HG03520 (cell line): ENCODE measurements around the gene B4GALT2.

Source experiments
- ATAC-seq: cut with Tn5 transposase; IDR thresholded peaks from one replicate; pipeline ENCODE4 v1.9.1; 2021; ENCODE audit warnings: mild to moderate bottlenecking, moderate library complexity; ENCODE audit not compliant: unreplicated experiment

Gene B4GALT2

DNA sequence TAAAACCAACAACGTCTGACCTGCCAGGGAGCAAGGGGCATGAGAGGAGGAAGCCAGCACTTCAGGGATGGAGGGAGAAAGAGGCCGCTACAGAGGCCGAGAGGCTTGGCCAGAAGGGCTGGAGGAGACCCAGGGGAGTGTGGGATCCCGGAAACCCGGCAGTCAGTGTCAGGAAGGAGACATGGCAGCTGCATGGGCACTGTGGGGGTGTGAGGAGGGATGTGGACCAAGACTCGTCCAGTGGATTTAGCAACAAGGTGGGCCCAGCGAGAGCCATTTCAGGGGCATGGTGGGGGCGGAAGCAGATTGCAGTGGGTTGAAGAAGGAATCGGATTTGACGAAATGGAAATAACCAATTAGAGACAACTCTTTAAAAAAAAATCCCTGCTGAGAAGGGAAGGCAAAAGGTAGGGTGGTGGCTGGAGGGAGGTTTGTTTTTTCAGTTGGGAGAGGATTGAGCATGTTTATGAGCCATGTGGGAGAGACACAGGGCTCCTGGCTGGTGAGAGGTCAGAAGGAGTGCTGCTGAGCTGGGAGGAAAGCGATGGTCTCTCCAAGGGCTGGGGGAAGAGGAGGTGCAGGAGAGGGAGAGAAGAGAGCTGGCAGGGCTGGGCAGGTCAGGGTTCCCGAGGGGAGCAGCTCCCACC lies 4.4 kb downstream of the B4GALT2 start:
- no peak for ATAC-seq

DNA sequence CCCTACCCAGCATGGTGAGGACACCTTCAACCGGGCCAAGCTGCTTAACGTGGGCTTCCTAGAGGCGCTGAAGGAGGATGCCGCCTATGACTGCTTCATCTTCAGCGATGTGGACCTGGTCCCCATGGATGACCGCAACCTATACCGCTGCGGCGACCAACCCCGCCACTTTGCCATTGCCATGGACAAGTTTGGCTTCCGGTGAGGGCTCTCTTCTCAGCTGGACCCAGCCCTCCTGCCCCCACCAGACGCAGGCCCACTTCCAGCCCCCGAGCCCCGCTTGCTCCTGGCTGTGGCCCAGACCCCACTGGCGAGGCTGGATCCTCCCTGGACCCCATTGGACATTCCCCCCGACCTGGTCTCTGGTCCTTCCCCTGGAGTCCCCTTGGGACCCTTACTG lies 5.8 kb downstream of the B4GALT2 start:
- ATAC-seq = no peak

GRCh38 chr1:43985984-43986595 lies 7.1 kb downstream of the B4GALT2 start:
- ATAC-seq = no peak

- ATAC-seq = no peak
Observed at GRCh38 chr1:43986712-43987111, 7.7 kb downstream of the B4GALT2 start.

- ATAC-seq = no peak
Observed at GRCh38 chr1:43987159-43987902, 8.3 kb downstream of the B4GALT2 start.

GRCh38 chr1:43990271-43991199 lies 11.5 kb downstream of the B4GALT2 start:
- no peak for ATAC-seq

DNA sequence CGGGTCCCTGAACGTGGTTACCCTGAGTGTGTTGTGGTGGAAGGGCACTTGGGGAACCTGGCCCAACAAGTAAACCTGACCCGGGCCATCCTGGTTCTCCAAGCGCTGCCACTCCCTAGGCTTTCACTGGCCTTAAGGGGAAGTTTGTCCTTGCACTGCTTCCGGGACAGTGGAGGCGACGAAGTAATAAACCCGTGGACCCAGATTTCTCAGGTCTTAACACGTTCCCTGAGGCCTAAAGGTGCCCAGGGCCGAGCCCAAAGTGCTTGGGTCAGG lies 12.1 kb downstream of the B4GALT2 start:
- ATAC-seq = no peak

- peak; percentile 76 for ATAC-seq
Observed at GRCh38 chr1:43991476-43992231, 12.6 kb downstream of the B4GALT2 start, which contains the start of gene CCDC24. CCDC24 (plus strand) TSS chr1:43991599; CDS start chr1:43991879, 280 bp downstream.

GRCh38 chr1:43992232-43992995 lies 13.4 kb downstream of the B4GALT2 start:
- no peak for ATAC-seq

GRCh38 chr1:43993206-43993914 lies 14.3 kb downstream of the B4GALT2 start:
- no peak for ATAC-seq

- no peak for ATAC-seq
Observed at GRCh38 chr1:43994071-43994470, 15.1 kb downstream of the B4GALT2 start.

- no peak for ATAC-seq
Observed at GRCh38 chr1:43994794-43995790, 16.1 kb downstream of the B4GALT2 start.

DNA sequence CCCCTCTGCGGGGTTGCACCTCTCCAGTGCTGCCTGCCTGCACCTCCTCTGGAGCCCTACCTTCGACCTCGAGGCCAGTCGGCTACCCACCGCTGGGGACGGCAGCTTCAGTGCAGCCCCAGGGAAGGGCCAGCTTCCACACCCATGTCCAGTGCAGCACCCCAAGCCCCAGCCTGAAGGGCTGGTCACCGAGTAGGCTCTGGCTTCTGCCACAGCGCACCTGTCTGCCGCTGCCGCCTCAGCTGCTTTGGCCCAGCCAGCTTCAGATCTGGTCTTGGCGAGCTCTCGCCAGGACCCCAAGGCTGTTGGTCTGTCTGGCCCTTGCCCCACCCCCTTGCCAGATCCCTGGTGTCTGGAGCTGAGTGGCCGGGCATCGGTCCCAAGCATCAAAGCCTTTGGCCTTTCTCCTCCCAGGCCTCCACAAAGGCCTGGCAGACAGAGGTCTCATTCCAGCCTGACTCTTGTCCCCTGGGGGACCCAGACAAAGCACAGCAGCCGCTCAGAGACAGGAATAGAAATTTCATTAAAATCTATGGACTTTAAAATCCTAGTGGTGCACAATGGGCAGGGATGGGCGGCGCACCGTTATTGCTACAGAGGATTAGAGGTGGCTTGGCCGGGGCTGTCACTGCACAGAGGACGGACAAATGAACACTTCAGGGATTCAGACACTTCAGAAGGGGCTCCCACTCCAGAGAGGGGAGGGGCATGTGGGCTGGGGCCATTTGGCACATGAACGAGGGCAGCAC lies 17.1 kb downstream of the B4GALT2 start:
- ATAC-seq = no peak

- no peak for ATAC-seq
Observed at GRCh38 chr1:43996733-43997115, 17.7 kb downstream of the B4GALT2 start.

DNA sequence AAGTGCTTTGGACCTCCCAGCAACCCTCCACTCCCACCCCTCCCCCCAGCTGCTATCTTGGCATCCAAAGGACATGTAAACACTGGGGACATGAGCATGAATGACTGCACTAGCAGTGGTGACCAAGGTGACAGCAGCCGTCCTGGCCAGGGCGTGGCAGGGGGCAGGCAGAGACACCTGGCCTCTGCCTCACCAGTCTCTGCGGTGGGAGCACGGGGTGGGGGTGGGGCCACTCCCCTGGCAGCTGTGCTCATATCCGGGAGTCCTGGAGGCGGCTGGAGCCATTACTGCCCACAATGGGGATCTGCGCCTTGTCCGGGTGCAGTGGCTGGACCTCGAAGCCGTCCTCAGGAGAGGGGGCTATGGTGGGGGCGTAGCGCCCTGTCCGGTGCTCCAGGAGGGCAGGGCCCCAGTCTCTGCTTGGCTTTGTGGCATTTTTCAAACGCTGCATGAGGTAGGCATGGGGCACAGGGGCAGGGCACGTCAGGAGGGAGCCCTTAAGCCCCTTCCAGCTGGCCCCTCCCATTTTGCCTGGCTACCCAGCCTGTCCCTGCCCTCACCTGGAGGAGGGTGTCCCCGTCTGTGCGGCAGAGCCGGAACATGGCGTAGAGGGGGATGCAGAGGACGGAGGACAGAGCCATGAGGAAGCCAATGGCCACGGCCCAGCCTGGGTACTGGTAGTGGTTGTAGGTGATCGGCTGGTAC lies 18.4 kb downstream of the B4GALT2 start:
- no peak for ATAC-seq

- ATAC-seq = no peak
Observed at GRCh38 chr1:43998000-43998378, 19.0 kb downstream of the B4GALT2 start.

- ATAC-seq = no peak
Observed at GRCh38 chr1:43999455-43999854, 20.4 kb downstream of the B4GALT2 start.
